Natural killer cell (primary cell): ENCODE data around the gene RAB29. TPM values are rescaled to one million over a fixed set of nuclear protein-coding genes. Genes with fewer than 3 reads are reported as not detected.

Source experiments
- ATAC-seq, 3 donors: fragments of 150-1000 bp in 2 of 3; fragments of 200-7000 bp in 1 of 3; cut with Tn5 transposase; 1 replicate in 1 of 3; 2 replicates in 2 of 3; pipeline ENCODE4 v1.10.0; 2021; ENCODE audit warnings: mild to moderate bottlenecking in 2 of 3, moderate library complexity in 2 of 3
- DNase-seq, 2 donors: peaks; one replicate each; pipeline versions ENCODE4 v3.0.0 to v3.0.0-alpha.2; 2013 to 2021; ENCODE audit warnings: mixed read lengths in 1 of 2
- H3K27ac ChIP-seq: one replicate; pipeline ENCODE4 v1.5.1; 2013; ENCODE audit warnings: mild to moderate bottlenecking, low read length
- H3K27me3 ChIP-seq: one replicate; pipeline ENCODE4 v1.6.1; 2013; ENCODE audit warnings: low read length; ENCODE audit not compliant: control insufficient read depth, insufficient read depth
- H3K36me3 ChIP-seq: one replicate; pipeline ENCODE4 v1.6.1; 2013; ENCODE audit warnings: low read length; ENCODE audit not compliant: control insufficient read depth, insufficient read depth
- H3K4me1 ChIP-seq: one replicate; pipeline ENCODE4 v1.6.1; 2013; ENCODE audit warnings: low read length; ENCODE audit not compliant: control insufficient read depth, insufficient read depth
- H3K4me3 ChIP-seq: one replicate; pipeline ENCODE4 v1.5.1; 2013; ENCODE audit warnings: low read length
- H3K9me3 ChIP-seq: one replicate; pipeline ENCODE4 v1.6.1; 2013; ENCODE audit warnings: low read length; ENCODE audit not compliant: control insufficient read depth, insufficient read depth
- H3K27ac Mint-ChIP-seq, 2 donors: one replicate each; pipeline ENCODE4 v1.8.0; 2022; ENCODE audit warnings: mild to moderate bottlenecking in 2 of 2, mixed read lengths in 2 of 2, moderate library complexity in 1 of 2
- H3K27me3 Mint-ChIP-seq, 2 donors: one replicate each; pipeline ENCODE4 v1.8.0; 2022; ENCODE audit warnings: low read depth in 2 of 2, mixed read lengths in 2 of 2
- H3K36me3 Mint-ChIP-seq: one replicate; pipeline ENCODE4 v1.8.0; 2022; ENCODE audit warnings: mixed read lengths
- H3K4me1 Mint-ChIP-seq, 2 donors: one replicate each; pipeline ENCODE4 v1.8.0; 2022; ENCODE audit warnings: mixed read lengths in 2 of 2
- H3K4me3 Mint-ChIP-seq: one replicate; pipeline ENCODE4 v1.8.0; 2022; ENCODE audit warnings: mild to moderate bottlenecking, moderate library complexity, mixed read lengths
- H3K9me3 Mint-ChIP-seq, 2 donors: one replicate each; pipeline ENCODE4 v1.8.0; 2022; ENCODE audit warnings: mixed read lengths in 2 of 2
- CTCF ChIP-seq: fragments of 200-600 bp; IDR thresholded peaks from one replicate; pipeline ENCODE4 v1.8.0; 2022; ENCODE audit warnings: antibody characterized with exemption
- WGBS: methylation state at CpG from one replicate; pipeline ENCODE4 v1.1.7; 2013; ENCODE audit warnings: missing lambda C conversion rate; ENCODE audit not compliant: insufficient coverage; 5-methylcytosine and 5-hydroxymethylcytosine counted together
- intact Hi-C: fragments of 100-400 bp; cut with micrococcal nuclease; formaldehyde crosslinking; loops from one replicate; pipeline ENCODE4 v1.14.2; 2022
- total RNA-seq, 4 donors: library from RNA; stranded (reverse); fragments of 120-200 nt in 1 of 4; gene quantifications; one replicate each; pipeline versions ENCODE4 v1.2.3 to v1.2.4, GENCODE V29; 2013 to 2022

Gene RAB29
- total RNA-seq, 3 donors from 2014 or later (not counting 1 experiment from before 2014, with no cell fraction given): 69.0 to 120 (median 95.1) TPM

- no peak overlapping the region for H3K4me3 Mint-ChIP-seq
Measured at GRCh38 chr1:205794011-205794730, 18.9 kb upstream of the RAB29 start.

GRCh38 chr1:205792961-205793673, 17.8 kb upstream of the RAB29 start:
- Histone ChIP-seq H3K4me1 (no peaks in the 10 kb centered on the region), H3K9me3 (no peaks in the 10 kb centered on the region), H3K27ac (no peak overlapping the region), H3K27me3 (no peaks in the 10 kb centered on the region), H3K4me3 (no peak overlapping the region), H3K36me3 (peaks cover 34% of the 10 kb centered on the region)
- DNase-seq (no peak), ATAC-seq (no peak)
- Mint-ChIP-seq H3K9me3 (no peaks in the 10 kb centered on the region), H3K27me3 (no peaks in the 10 kb centered on the region), H3K4me1 (no peaks in the 10 kb centered on the region), H3K27ac (no peak overlapping the region), H3K4me3 (no peak overlapping the region), H3K36me3 (peaks cover 39% of the 10 kb centered on the region)
- WGBS: 93% methylated on average over 6 of the region's 6 CpGs
- no peak for TF ChIP-seq CTCF
- intact Hi-C loops: no loop called here

More at GRCh38 chr1:205794011-205794730, 18.9 kb upstream of the RAB29 start:
- Mint-ChIP-seq H3K9me3 (no peaks in the 10 kb centered on the region), H3K36me3 (peaks cover 39% of the 10 kb centered on the region), H3K4me1 (no peaks in the 10 kb centered on the region), H3K27ac (peak overlapping the region in 1 of 2 donors; percentile 17), H3K27me3 (no peaks in the 10 kb centered on the region)
- intact Hi-C loops: no loop called here
- ATAC-seq: no peak
- no peak overlapping the region for H3K27ac ChIP-seq
- no peaks in the 10 kb centered on the region for H3K9me3 ChIP-seq
- no peaks in the 10 kb centered on the region for H3K27me3 ChIP-seq
- DNase-seq: no peak
- peaks cover 44% of the 10 kb centered on the region for H3K36me3 ChIP-seq
- WGBS: 75% methylated on average over 5 of the region's 5 CpGs
- H3K4me3 ChIP-seq: no peak overlapping the region
- H3K4me1 ChIP-seq: no peaks in the 10 kb centered on the region
- TF ChIP-seq CTCF: no peak

GRCh38 chr1:205792481-205792881, 17.2 kb upstream of the RAB29 start:
- H3K36me3 ChIP-seq: peaks cover 31% of the 10 kb centered on the region

More at GRCh38 chr1:205792481-205792881, 17.2 kb upstream of the RAB29 start:
- Mint-ChIP-seq H3K4me1 (no peaks in the 10 kb centered on the region), H3K4me3 (no peak overlapping the region), H3K36me3 (peaks cover 39% of the 10 kb centered on the region), H3K27ac (no peak overlapping the region), H3K27me3 (no peaks in the 10 kb centered on the region), H3K9me3 (no peaks in the 10 kb centered on the region)
- Histone ChIP-seq H3K27me3 (no peaks in the 10 kb centered on the region), H3K27ac (no peak overlapping the region), H3K4me1 (no peaks in the 10 kb centered on the region), H3K4me3 (no peak overlapping the region), H3K9me3 (no peaks in the 10 kb centered on the region)
- WGBS: 87% methylated on average over 8 of the region's 8 CpGs
- ATAC-seq (no peak), DNase-seq (no peak)
- no peak for TF ChIP-seq CTCF
- intact Hi-C loops: no loop called here
